MM.1S (cell line): ENCODE data around the gene AGK.

Experiments used
- DNase-seq: peaks from one replicate; pipeline ENCODE4 v3.0.0-alpha.2; 2015
- H2AFZ ChIP-seq: fragments of 300-600 bp; sonication (generic); 2 replicates; pipeline ENCODE4 v1.6.0; 2016; ENCODE audit warnings: antibody characterized with exemption, low read length
- H3F3A ChIP-seq: fragments of 300-600 bp; sonication (generic); 2 replicates; pipeline ENCODE4 v1.6.1; 2016; ENCODE audit warnings: mild to moderate bottlenecking, antibody characterized with exemption, low read length, moderate library complexity, mixed read lengths; ENCODE audit not compliant: insufficient read depth
- H3K27ac ChIP-seq: fragments of 300-600 bp; sonication (generic); 2 replicates; pipeline ENCODE4 v1.5.1; 2016; ENCODE audit warnings: mild to moderate bottlenecking, low read length
- H3K27me3 ChIP-seq: fragments of 300-600 bp; sonication (generic); replicated peaks from 2 replicates; pipeline ENCODE4 v1.6.0; 2016; ENCODE audit warnings: low read length; ENCODE audit not compliant: insufficient read depth
- H3K36me3 ChIP-seq: fragments of 300-600 bp; sonication (generic); replicated peaks from 2 replicates; pipeline ENCODE4 v1.6.1; 2016; ENCODE audit warnings: mild to moderate bottlenecking, low read length, mixed read lengths; ENCODE audit not compliant: insufficient read depth
- H3K4me1 ChIP-seq: fragments of 300-600 bp; sonication (generic); 2 replicates; pipeline ENCODE4 v1.6.1; 2016; ENCODE audit warnings: low read length, mixed read lengths
- H3K4me2 ChIP-seq: fragments of 300-600 bp; sonication (generic); 2 replicates; pipeline ENCODE4 v1.6.0; 2016; ENCODE audit warnings: low read depth, low read length
- H3K4me3 ChIP-seq: fragments of 300-600 bp; sonication (generic); 2 replicates; pipeline ENCODE4 v1.5.1; 2016; ENCODE audit warnings: low read length, mixed read lengths
- H3K79me2 ChIP-seq: fragments of 300-600 bp; sonication (generic); 2 replicates; pipeline ENCODE4 v1.6.1; 2016; ENCODE audit warnings: mixed run types, low read length, mixed read lengths
- H3K9ac ChIP-seq: fragments of 300-600 bp; sonication (generic); 2 replicates; pipeline ENCODE4 v1.6.1; 2016; ENCODE audit warnings: low read length, mixed read lengths
- H3K9me2 ChIP-seq: fragments of 300-600 bp; sonication (generic); replicated peaks from 2 replicates; pipeline ENCODE4 v1.6.1; 2016; ENCODE audit warnings: mild to moderate bottlenecking, low read length, mixed read lengths; ENCODE audit not compliant: insufficient read depth
- H3K9me3 ChIP-seq: fragments of 300-600 bp; sonication (generic); replicated peaks from 2 replicates; pipeline ENCODE4 v1.6.1; 2016; ENCODE audit warnings: mild to moderate bottlenecking, low read length, mixed read lengths; ENCODE audit not compliant: insufficient read depth
- H4K20me1 ChIP-seq: fragments of 300-600 bp; sonication (generic); 2 replicates; pipeline ENCODE4 v1.6.1; 2016; ENCODE audit warnings: mild to moderate bottlenecking, low read length, moderate library complexity, mixed read lengths; ENCODE audit not compliant: insufficient read depth
- CTCF ChIP-seq: fragments of 300-600 bp; sonication (generic); IDR thresholded peaks from 2 replicates; pipeline ENCODE4 v1.5.1; 2016; ENCODE audit warnings: antibody characterized with exemption, low read length, mixed read lengths
- EZH2 ChIP-seq: fragments of 300-600 bp; sonication (generic); optimal IDR thresholded peaks from 2 replicates; pipeline ENCODE3; 2017; ENCODE audit warnings: low read depth, mild to moderate bottlenecking, antibody characterized with exemption, low read length, mixed read lengths
- EZH2phosphoT487 ChIP-seq: fragments of 300-600 bp; sonication (generic); IDR thresholded peaks from 2 replicates; pipeline ENCODE4 v1.6.1; 2018; ENCODE audit warnings: antibody characterized with exemption, low read length

Gene AGK

GRCh38 chr7:141588912-141589311 lies 37.7 kb downstream of the AGK start:
- Histone ChIP-seq H3K27me3 (no peaks in the 10 kb centered on the region), H3K4me1 (peaks cover 9% of the 10 kb centered on the region; the same call in 1 of the 2 replicates)

GRCh38 chr7:141590071-141590470 lies 38.9 kb downstream of the AGK start:
- Histone ChIP-seq H3K9ac (no peak overlapping the region), H2AFZ (no peak overlapping the region), H3K9me3 (no peaks in the 10 kb centered on the region), H3K27me3 (no peaks in the 10 kb centered on the region), H3F3A (no peaks in the 10 kb centered on the region), H3K4me3 (no peak overlapping the region), H3K36me3 (peaks cover 5% of the 10 kb centered on the region), H3K79me2 (peaks cover 8% of the 10 kb centered on the region), H4K20me1 (no peaks in the 10 kb centered on the region), H3K4me2 (no peak overlapping the region), H3K9me2 (no peaks in the 10 kb centered on the region), H3K27ac (no peak overlapping the region), H3K4me1 (peaks cover 9% of the 10 kb centered on the region; the same call in 1 of the 2 replicates)
- no peak for TF ChIP-seq CTCF
- no peak for TF ChIP-seq EZH2phosphoT487
- no peak for TF ChIP-seq EZH2
- DNase-seq: no peak

More at GRCh38 chr7:141588912-141589311, 37.7 kb downstream of the AGK start:
- H3F3A ChIP-seq: no peaks in the 10 kb centered on the region
- H3K79me2 ChIP-seq: peaks cover 8% of the 10 kb centered on the region
- no peak overlapping the region for H2AFZ ChIP-seq
- no peaks in the 10 kb centered on the region for H3K9me2 ChIP-seq
- H3K4me2 ChIP-seq: no peak overlapping the region
- no peak for TF ChIP-seq EZH2phosphoT487
- no peak for TF ChIP-seq CTCF
- no peak for TF ChIP-seq EZH2
- H3K27ac ChIP-seq: no peak overlapping the region
- H3K9me3 ChIP-seq: no peaks in the 10 kb centered on the region
- H3K9ac ChIP-seq: no peak overlapping the region
- H3K4me3 ChIP-seq: no peak overlapping the region
- no peak for DNase-seq
- H3K36me3 ChIP-seq: peaks cover 5% of the 10 kb centered on the region
- H4K20me1 ChIP-seq: no peaks in the 10 kb centered on the region

DNA sequence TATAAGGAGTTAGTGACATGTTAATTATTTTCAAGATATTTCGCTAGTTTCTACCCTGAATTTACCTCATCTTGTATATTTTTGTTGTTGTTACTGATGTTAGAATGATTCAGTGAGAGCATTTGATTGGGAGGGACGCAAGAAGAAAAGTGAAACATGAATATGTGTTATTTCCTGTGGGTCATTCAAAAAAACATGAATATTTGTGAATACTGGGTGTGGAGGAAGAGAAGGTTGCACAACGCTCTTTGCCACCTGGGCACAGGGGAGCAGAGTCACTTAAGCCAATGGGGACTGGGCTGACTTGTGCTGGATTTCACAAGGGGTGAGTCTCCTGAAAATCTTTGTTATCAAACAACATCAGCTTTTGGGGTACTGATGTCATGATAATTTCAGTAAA lies 39.5 kb downstream of the AGK start:
- peaks cover 5% of the 10 kb centered on the region for H3K36me3 ChIP-seq
- TF ChIP-seq EZH2 (no peak), EZH2phosphoT487 (no peak), CTCF (no peak)
- H3K4me3 ChIP-seq: no peak overlapping the region
- H3F3A ChIP-seq: no peaks in the 10 kb centered on the region
- H3K9ac ChIP-seq: no peak overlapping the region
- no peak overlapping the region for H3K27ac ChIP-seq
- peaks cover 8% of the 10 kb centered on the region for H3K79me2 ChIP-seq
- H3K4me2 ChIP-seq: no peak overlapping the region
- no peaks in the 10 kb centered on the region for H3K27me3 ChIP-seq
- no peaks in the 10 kb centered on the region for H4K20me1 ChIP-seq
- DNase-seq: peak; percentile 11
- no peak overlapping the region for H2AFZ ChIP-seq
- peaks cover 9% of the 10 kb centered on the region; the same call in 1 of the 2 replicates for H3K4me1 ChIP-seq
- no peaks in the 10 kb centered on the region for H3K9me2 ChIP-seq
- no peaks in the 10 kb centered on the region for H3K9me3 ChIP-seq
